Fibroblast of skin of left biceps (primary cell): Measurements from ENCODE around the gene PABPN1.

Source experiments
- DNase-seq, 2 experiments: peaks; one replicate each; pipeline ENCODE4 v3.0.0-alpha.2; 2013; ENCODE audit warnings: low read depth in 2 of 2

PABPN1 gene

DNA sequence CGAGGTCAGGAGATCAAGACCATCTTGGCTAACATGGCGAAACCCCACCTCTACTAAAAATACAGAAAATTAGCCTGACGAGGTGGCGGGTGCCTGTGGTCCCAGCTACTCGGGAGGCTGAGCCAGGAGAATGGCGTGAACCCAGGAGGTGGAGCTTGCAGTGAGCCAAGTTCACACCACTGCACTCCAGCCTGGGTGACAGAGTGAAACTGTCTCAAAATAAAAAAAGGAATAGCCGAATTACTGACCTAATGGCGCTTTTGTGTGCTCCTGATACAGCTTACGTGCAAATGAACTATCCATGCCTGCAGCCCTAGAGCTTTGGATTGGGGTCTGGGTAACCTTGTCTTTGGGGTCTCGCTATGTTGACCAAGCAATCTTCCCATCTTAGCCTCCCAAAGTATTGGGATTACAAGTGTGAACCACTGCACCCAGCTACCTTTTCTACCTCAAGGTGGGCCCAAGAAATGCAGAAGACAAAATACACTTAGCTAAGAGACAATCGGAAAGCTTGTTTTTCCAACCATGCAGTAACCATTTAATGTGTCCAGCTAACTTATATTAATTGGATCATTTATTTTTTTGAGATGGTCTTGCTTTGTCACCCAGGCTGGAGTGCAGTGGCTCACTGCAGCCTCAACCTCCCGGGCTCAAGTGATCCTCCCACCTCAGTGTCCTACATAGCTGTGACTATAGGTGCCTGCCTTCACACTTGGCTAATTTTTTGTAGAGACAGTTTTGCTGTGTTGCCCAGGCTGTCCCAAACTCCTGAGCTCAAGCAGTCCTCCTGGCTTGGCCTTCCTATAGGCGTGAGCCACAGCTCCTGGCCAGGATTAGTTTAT, 5.5 kb downstream of the PABPN1 start:
- no peak for DNase-seq

DNA sequence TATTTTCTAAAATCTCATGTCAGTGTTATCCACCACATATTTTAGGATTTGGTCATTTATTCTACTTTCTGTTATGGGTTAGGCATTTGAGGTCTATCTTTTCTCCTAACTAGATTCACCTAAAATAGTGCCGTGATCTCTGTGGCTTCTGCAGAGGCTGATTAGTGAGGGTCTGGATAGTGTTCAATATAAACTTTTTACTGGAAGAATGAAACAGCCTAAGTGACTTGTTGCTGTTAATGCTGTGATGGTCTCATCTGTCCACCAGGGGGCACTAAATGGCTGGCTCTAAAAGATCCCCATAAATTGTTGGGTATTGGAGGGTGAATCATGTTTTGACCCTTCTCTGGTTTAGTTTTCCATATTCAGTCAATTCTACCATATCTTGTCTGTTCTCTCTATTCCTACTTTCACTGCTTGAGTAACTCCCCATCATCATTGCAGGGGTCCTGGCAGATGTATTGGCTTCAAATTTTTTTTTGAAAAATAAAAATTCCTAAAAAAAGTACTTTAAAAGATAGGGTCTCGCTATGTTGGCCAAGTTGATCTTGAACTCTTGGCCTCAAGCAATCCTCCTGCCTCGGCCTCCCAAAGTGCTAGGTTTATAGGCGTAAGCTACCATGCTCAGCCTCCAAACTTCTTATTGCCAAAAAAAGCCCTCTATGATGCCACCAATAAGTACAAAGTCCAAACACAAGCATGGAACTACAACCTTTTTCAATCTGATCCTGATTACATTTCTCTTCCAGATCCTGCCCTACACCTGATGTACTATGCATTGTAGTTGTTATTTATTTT, 6.9 kb downstream of the PABPN1 start:
- DNase-seq = peak; percentile 36 to 46

DNA sequence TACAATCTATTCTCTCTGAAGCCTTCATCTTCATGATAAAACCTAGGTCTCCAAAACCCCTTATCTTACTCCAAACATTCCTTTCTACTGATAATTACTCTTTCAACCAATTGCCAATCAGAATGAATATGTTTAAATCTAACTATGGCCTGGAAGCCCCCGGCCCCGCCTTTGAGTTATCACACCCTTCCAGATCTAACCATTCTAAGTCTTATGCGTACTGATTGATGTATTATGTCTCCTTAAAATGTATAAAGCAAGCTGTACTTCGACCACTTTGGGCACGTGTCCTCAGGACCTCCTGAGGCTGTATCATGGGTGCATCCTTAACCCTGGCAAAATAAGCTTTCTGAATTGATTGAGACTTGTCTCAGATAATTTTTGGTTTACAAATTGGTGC, 14.4 kb downstream of the PABPN1 start:
- no peak for DNase-seq

DNA sequence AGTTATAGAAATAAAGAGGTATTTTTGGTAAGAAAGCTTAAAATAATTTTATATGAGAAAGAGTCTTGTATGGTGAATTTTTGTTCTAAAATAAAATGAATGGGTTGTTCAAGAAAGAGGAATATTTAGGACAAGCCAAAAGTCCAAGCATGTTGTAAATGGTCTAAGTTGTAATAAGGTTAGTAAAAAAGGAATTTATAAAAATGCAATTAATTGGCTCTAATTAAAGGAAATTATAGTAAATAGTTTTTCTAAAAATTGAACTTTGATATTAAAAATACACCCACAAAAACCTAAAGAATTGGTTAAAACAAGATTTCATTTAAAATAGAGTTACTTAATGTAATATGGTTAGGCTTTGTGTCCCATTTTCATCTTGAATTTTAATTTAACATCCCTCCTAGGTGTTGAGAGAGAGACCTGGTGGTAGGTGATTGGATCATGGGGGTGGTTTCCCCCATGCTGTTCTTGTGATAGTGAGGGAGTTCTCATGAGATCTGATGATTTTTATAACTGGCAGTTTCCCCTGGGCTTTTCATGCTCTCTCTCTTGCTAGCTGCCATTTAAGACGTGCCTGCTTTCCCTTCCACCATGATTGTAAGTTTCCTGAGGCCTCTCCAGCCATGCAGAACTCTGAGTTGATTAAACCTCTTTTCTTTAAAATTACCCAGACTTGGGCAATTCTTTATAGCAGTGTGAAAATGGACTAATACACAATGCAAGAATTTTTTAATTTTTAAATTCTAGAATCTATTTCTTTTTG, 18.4 kb downstream of the PABPN1 start:
- no peak for DNase-seq

DNA sequence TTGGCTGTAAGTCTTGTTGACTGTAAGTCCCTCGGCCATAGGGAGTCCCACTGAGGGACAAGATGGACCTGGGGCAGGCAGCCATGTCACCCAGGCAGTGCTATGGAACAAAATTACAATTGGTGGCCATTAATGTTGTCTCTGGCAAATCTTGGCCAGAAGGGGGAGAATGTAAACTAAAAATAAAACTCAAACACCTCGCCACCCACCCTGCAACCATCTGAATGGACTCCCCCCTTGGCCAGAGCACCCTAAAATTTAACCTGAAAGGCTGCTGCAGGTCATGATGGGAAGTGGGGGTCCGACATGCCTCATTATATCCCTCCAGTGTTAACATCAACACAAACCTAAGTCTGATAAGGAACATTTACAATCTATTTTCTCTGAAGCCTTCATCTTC, 23.2 kb downstream of the PABPN1 start:
- no peak for DNase-seq

DNA sequence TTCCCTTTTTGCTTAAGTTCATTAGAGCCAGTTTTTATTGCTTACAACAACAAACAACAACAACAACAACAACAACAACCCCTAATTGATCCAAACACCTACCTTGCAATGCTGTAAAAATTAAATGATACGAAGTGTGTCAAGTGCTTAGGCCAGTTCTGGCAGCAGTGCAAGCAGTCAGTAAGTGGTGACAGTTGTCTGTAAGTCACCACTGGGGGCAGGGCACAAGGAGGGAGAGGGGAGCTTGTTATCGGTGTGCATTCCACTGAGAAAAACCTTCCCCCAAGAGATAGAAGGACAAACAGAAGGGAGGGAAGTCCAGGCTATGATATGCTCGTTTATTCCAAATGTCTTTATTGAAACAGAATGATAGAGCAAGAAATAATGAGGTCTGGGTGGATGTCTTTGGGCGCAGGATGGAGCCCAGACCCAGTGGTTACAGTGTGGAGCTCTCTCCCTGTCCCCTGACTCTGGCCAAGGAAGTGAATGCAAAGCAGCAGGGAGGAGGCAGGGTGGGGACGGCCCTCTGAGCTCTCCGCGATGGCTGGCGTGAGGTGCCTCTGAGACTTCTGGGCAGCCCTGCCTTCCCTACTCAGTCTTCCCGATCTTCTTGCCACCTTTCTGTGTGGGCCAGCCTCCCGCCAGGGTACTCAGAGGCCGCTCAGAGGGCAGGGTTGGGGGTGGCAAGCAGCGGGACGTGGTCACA, 24.9 kb downstream of the PABPN1 start:
- no peak for DNase-seq

DNA sequence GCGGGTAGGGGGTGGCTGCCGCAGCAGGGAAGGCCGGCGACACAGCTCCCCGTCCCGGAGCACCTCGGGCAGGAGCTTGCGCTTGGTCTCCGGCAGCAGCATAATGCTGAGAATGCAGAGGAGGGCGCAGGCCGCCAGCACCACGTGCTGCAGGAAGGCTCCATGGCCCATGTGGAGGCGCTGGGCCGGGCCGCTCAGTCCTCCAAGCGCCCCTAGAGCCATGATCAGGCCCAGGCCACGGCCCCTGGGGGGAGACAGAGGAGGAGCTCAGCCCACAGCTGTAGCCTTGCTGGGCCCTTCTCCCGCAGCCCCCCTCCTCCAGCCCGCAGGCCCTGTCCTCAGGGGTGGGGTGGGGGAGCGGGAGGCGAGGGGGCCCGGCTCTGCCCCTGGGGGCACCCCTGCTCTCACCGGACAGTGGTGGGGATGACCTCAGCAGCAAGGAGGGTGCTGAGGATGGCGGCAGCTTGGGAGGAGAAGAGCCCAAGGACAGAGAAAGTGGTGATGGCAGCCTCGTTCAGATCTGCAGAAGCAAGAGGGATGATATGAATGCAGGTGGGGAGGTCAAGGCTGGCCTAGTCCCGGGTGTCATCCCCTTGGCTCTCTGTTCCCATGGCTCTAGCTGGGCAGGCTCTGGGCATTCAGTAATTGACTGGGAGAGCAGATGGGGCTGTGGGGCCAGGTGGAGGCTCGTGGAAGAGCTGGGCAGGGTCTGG, 25.6 kb downstream of the PABPN1 start:
- DNase-seq = no peak

DNA sequence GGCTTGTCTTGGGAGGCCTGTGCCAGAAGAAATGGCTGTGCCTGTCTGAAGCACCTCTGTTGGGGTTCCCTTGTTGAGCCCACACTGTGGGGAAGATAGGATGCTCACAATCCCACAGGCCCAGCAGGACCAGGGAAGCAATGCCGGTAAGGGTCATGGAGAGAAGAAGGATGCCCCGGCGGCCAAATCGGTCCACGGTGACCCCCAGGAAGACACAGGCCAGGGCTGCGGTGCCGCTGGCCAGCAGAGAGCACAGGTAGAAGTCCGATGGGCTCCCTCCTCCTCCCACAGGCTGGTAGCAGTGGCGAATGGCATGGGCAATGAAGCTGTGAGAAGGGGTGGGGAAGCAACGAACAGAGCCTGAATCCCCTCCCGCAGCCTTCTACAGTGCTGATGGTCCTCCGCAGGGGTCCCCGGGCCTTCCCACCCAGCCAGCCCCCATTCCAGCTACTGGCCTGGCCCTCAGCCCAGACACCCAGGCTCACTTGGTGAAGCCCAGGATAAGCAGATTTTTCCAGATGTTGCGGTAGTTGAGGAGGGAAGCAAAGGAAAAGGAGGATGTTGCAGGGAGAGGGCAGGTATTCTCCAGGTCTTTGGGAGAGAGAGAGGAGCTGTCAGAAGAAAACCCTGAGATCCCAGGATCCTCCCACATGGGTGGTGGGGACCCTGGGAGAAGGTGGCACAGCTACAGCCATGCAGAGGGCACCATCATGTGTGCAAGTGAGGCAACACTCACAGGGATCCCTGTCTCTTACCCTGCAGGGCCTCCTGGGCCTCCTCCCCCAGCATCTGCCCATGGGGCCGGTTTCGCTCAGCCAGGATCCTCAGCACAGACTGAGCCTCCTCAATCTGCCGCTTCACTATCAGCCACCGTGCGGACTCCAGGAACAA, 26.4 kb downstream of the PABPN1 start:
- DNase-seq = no peak

DNA sequence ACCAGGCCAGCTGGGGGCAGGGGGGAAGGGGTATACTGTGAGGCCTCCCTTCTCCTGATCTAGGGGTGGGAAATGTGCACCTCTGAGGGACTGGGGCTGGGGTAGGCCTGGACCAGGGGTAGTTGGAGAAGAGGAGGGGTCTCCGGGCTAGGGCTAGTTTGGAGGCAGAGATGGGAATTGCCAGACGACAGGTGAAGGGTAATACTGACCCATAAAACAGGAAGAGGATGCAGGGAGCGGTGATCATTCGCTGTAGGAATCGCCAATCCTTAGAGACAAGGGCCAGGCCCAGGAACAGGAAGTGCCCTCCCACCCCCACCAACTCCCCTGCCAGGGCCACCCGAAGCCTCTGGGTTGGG, 27.0 kb downstream of the PABPN1 start:
- DNase-seq = no peak

DNA sequence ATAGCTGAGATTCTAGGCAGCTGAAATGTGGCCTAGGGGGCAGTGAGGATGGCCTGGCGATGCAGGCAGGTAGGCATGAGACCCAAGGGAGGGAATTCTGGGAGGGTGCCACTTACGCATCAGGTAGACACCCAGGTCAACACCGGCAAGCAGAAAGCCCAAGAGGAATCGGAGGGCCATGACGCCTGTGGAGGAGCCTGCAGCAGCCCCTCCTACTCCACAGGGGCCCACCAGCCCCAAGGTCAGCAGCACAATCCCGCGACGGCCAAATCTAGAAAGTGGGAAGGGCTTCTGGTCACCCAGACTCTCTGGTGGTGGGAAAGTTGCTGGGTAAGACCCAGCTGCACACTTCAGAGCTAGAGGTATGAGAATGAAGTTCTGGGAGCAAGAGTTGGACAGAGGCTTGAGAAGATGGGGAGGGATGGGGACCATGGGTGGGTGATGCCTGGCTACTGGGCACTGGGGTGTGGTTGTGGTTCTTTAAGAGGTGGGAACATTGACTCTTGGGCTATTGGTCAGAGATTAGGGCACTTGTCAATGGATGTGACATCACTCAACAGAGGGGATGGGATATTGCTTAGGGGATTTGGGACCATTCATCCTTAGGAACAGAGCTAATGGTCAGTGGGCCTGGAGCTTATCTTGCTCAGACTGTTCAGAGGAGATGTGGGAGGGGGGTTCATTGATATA, 28.0 kb downstream of the PABPN1 start:
- no peak for DNase-seq

DNA sequence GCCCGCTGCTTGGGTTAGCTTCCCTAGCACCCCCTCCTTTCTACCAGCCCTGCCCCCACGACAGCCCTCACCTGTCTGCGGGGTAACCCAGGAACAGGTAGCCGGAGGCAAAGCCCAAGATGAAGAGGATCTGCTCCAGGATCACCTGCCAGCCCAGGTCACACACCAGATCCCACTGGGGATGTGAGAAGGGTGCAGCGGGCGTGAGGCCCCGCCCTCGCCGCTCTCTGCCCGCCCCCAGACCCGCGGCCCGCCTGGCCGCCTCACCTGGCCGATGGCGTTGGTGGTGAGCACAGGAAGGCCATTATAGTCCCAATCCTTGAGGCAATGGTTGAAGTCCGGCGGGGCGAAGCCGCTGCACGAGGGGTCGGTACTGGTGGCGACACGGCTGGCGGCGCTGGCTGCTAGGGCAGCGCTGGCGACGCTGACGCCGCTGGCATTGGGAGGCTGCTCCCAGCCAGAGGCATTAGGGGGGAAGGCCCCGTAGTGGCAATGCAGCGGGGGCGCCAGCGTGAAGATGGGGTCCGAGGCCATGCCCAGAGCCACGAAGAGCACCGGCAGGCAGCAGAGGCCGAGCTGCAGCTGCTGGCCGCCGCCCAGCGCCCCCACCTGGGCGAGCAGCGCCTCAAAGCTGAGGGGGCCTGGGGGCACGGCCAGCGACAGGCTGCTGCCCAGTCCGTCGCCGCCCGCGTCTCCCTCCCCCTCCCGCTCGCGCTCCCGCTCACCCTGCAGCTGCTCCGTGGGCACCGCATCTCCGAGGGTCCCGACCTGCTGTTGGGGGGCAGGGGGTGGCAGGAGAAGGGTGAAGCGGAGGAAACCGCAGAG, 30.6 kb downstream of the PABPN1 start:
- no peak for DNase-seq

DNA sequence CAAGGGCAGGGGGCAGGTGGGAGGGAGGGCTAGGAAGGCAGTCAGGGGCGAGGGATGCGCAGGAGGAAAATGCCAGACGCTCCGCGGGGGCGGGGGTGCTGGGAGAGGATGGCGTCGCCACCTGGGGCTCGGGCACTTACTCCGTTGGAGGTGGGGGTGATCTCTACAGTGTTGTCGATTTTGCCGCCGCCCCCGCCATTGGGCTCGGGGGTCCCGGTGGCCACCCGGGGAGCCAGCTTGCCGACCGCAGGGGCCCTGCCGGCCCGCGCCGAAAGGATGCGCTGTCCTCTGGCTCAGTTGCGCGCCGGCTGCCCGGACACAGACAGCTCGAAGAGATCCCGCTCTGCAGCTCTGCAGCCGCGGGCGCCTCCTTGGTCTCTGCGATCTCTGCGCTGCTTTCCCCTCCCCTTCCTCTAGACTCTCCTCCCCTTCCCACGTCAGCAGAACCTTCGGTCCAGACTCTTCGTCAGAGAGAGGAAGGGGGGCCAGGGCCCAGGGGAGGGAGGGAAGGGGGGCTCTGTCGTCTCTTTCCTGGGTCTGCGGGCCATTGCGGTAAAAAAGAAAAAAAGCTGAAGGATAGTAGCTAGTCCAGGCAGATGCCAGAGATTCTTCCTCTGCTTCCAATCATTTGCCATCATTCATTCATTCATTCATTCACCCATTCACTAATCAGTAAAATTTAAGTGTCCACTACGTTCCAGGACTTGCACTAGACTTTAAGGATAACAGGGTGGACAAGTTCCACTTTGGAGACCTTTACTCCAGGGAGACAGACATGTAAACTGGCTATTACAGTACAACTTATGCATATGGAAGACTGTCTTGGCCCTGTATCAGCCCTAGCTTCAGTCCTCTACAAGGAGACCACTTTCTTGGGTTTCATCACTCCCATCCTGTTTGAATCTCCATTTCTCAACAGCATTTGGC, 31.5 kb downstream of the PABPN1 start, which contains the start of gene SLC22A17:
Gene SLC22A17, minus strand, starts transcription at position 382 of the 927 bp plus-strand sequence.
- DNase-seq = peak; percentile 73 to 76

DNA sequence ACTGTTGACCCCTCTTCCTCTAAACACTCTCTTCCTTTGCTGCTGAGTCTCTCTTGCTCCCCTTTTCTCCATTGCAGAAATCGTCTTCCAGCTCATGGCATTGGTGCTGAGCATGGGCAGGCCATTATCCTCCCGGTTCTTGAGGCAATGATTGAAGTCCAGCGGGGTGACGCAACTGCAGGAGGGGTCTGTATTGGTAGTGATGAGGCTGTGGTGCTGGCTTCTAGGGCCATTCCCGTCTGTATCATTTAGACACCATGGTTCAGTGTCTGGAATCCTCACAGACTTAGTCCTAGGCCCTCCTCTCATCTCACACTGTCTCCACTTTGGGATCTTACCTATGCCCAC, 32.1 kb downstream of the PABPN1 start:
- DNase-seq = no peak

DNA sequence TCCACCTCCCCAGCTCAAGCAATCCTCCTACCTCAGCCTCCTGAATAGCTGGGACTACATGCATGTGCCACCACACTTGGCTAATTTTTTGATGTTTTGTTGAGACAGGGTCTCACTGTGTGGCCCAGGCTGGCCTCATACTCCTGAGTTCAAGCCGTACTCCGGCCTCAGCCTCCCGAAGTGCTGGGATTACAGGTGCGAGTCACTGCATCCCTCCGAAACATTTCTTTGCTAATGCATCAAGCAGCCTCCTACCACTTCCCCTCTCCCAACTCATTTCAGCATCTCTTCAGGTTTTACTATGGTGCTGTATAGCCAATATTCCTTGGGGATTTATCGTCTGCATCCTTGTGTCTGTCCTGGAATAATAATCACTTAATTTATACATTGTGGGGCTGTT, 33.7 kb downstream of the PABPN1 start:
- DNase-seq = no peak

DNA sequence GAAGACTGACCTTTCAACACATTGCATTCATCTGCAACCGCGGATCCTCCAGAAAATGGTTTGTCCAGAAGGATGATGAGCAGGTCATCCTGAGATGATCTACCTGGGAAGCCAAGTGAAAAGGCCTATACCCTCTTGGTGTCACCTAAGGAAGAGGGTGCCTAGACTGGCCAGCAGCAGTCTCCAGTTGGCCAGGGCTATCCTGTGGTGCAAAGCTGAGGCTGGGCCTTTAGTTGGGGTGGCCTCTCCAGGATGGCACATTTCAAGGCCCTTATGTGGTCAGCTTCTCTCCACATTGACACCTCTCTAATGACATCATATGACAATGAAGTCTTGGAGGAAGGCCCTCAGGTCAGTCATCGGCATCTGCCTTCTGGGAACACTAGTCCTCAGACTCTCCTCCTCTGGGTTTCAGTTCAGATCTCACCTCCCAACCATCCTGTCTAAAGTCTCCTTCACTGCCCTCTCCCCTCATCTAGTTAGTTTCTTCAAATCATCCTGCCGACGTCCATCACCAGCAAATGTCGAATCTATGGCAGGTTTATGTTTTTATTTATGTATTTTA, 34.7 kb downstream of the PABPN1 start:
- DNase-seq = no peak

DNA sequence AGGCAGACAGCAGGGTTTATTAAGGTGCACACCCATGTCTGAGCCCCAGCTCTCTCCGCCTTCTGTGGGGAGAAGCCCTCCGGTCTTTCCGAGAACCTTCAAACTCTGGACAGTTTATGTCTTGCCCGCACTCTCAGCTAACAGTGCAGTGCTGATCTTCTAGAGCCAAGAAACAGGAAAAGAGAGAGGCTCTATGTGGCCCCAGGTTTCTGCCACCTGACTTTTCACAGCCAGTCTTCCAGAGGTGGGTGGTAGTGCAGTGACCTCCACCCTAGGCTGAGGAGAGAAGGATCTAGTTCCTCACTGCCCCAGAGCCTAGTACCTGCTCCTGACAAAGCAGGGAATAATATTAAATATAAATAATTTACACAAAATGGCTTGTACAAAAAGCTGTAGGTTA, 35.4 kb downstream of the PABPN1 start:
- no peak for DNase-seq

DNA sequence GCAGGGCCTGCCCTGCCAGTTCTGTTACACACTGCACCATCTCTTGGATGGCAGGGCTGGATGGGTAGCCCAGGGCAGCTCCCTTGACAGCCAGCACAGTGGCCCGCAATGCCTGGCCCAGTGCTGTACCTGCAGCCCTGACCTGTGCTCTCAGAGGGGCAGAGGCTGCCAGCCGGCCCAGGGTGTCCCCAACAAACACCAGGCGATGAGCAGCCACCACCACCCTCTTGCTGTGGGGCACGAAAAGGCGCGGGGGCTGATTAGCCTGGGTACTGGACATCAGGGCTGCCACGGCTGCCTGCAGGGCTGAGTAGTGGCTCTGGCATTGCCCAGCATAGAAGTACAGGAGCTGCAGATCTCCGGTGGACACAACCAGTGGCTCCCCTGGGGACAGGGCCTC, 36.0 kb downstream of the PABPN1 start:
- DNase-seq = no peak
